GM12878 (cell line): Measurements from ENCODE around the gene PROX2. TPM values are rescaled to one million over a fixed set of nuclear protein-coding genes. Genes with fewer than 3 reads are reported as not detected.

Experiments used
- ATAC-seq: fragments of 200-7000 bp; cut with Tn5 transposase; 3 replicates; pipeline ENCODE4 v1.9.1; 2020; ENCODE audit warnings: mild to moderate bottlenecking, moderate library complexity
- BruUV-seq: library from RNA; stranded (reverse); fragments of 400-500 nt; replicated peaks from 2 replicates; lab custom pipeline; 2021; lab: Mats Ljungman, UMichigan
- CTCF ChIA-PET: fragments of 300-600 bp; sonication (Branson Sonifier 250); formaldehyde crosslinking; extraction: SDS; loops from one replicate; lab custom pipeline; 2021; ENCODE audit warnings: inconsistent platforms; lab: Yijun Ruan, JAX
- POLR2A ChIA-PET: fragments of 350-600 bp; formaldehyde crosslinking; extraction: SDS; loops from one replicate; lab custom pipeline; 2021; ENCODE audit warnings: inconsistent platforms; lab: Charles Lee
- RAD21 ChIA-PET: fragments of 300-600 bp; sonication (Branson Sonifier 250); formaldehyde crosslinking; loops from one replicate; lab custom pipeline; 2023; ENCODE audit warnings: antibody characterized with exemption; ENCODE audit not compliant: unreplicated experiment; lab: Charles Lee
- SMC1A ChIA-PET: fragments of 300-600 bp; sonication (Branson Sonifier 250); formaldehyde crosslinking; loops from one replicate; lab custom pipeline; 2023; ENCODE audit not compliant: unreplicated experiment, uncharacterized antibody; lab: Charles Lee
- DNase-seq: peaks from one replicate; pipeline ENCODE4 v3.0.0-alpha.2; 2011; ENCODE audit warnings: low read depth, low spot score
- FAIRE-seq: peaks from 3 replicates; lab custom pipeline; 2011; peaks lifted over from hg19 to GRCh38; lab: Jason Lieb, UNC
- H2AFZ ChIP-seq: 2 replicates; pipeline ENCODE4 v1.6.0; 2011; ENCODE audit warnings: low read depth, low read length, control low read depth; ENCODE audit not compliant: control insufficient read depth
- H3K27ac ChIP-seq: 2 replicates; pipeline ENCODE4 v1.5.1; 2011; ENCODE audit warnings: control low read depth; ENCODE audit not compliant: control insufficient read depth, insufficient read depth
- H3K27me3 ChIP-seq, 2 experiments: replicated peaks in 1 of 2; 2 replicates each; pipeline versions ENCODE4 v1.6.0 to v1.6.1; 2011; ENCODE audit warnings: low read length in 1 of 2; ENCODE audit not compliant: control insufficient read depth in 2 of 2, insufficient read depth in 2 of 2
- H3K36me3 ChIP-seq, 2 experiments: 2 replicates each; pipeline ENCODE4 v1.5.1; 2011; ENCODE audit warnings: low read length in 1 of 2; ENCODE audit not compliant: control insufficient read depth in 2 of 2, insufficient read depth in 2 of 2
- H3K4me1 ChIP-seq: 2 replicates; pipeline ENCODE4 v1.6.1; 2011; ENCODE audit warnings: mild to moderate bottlenecking, low read length, moderate library complexity, mixed read lengths; ENCODE audit not compliant: control insufficient read depth, insufficient read depth
- H3K4me2 ChIP-seq: 2 replicates; pipeline ENCODE4 v1.6.0; 2011; ENCODE audit warnings: control low read depth; ENCODE audit not compliant: control insufficient read depth, insufficient read depth
- H3K4me3 ChIP-seq: fragments of 200-600 bp; sonication (generic); 2 replicates; pipeline ENCODE4 v1.5.1; 2016
- H3K79me2 ChIP-seq: 2 replicates; pipeline ENCODE4 v1.6.0; 2011; ENCODE audit warnings: low read length; ENCODE audit not compliant: control insufficient read depth, insufficient read depth
- H3K9ac ChIP-seq: 2 replicates; pipeline ENCODE4 v1.8.0; 2011; ENCODE audit warnings: low read length, control low read depth, mixed read lengths; ENCODE audit not compliant: control insufficient read depth, insufficient read depth
- H3K9me3 ChIP-seq: replicated peaks from 3 replicates; pipeline ENCODE4 v1.5.1; 2011; ENCODE audit warnings: mild to moderate bottlenecking, low read length; ENCODE audit not compliant: control insufficient read depth, insufficient read depth
- H4K20me1 ChIP-seq: 2 replicates; pipeline ENCODE4 v1.6.0; 2011; ENCODE audit not compliant: control insufficient read depth, insufficient read depth
- BACH1 ChIP-seq: fragments of 450-650 bp; IDR thresholded peaks from 2 replicates; pipeline ENCODE4 v1.6.1; 2017; ENCODE audit warnings: mild to moderate bottlenecking, borderline replicate concordance
- BHLHE40 ChIP-seq, 2 experiments: fragments of 450-650 bp in 1 of 2; IDR thresholded peaks; 2 replicates each; pipeline ENCODE4 v1.6.1; 2011 to 2017; ENCODE audit warnings: low read depth in 2 of 2, borderline replicate concordance in 1 of 2, improper control_type of control experiment in 1 of 2, low read length in 1 of 2, mild to moderate bottlenecking in 1 of 2
- BMI1 ChIP-seq: fragments of 450-650 bp; IDR thresholded peaks from 2 replicates; pipeline ENCODE4 v1.6.1; 2016; ENCODE audit warnings: mild to moderate bottlenecking, moderate library complexity, borderline replicate concordance
- CHD1 ChIP-seq: IDR thresholded peaks from 2 replicates; pipeline ENCODE4 v1.6.1; 2012; ENCODE audit warnings: low read depth, low read length, improper control_type of control experiment
- NFYA ChIP-seq: IDR thresholded peaks from 2 replicates; pipeline ENCODE4 v1.6.1; 2011; ENCODE audit warnings: low read depth, mild to moderate bottlenecking, low read length, improper control_type of control experiment, borderline replicate concordance
- POLR2A ChIP-seq: IDR thresholded peaks from 2 replicates; pipeline ENCODE4 v1.6.1; 2011; ENCODE audit warnings: low read depth, mild to moderate bottlenecking, low read length
- RUNX3 ChIP-seq: IDR thresholded peaks from 2 replicates; pipeline ENCODE4 v1.6.1; 2012; ENCODE audit warnings: low read length, inconsistent platforms
- TBL1XR1 ChIP-seq: IDR thresholded peaks from 2 replicates; pipeline ENCODE4 v1.6.1; 2012; ENCODE audit warnings: low read depth, low read length, improper control_type of control experiment
- WGBS: methylation state at CpG from one replicate; pipeline ENCODE4 v1.1.6; 2016; ENCODE audit warnings: low lambda C conversion rate; ENCODE audit not compliant: insufficient replicate concordance, insufficient coverage; ENCODE audit errors: missing lambda C conversion rate; 5-methylcytosine and 5-hydroxymethylcytosine counted together
- in situ Hi-C: fragments of 300-500 bp; cut with MboI; formaldehyde crosslinking; loops from 9 replicates; pipeline ENCODE4 v1.14.3; 2018; ENCODE audit warnings: mixed read lengths
- intact Hi-C: fragments of 100-400 bp; cut with micrococcal nuclease; formaldehyde crosslinking; loops from one replicate; pipeline ENCODE4 v1.14.2; 2022; ENCODE audit not compliant: unreplicated experiment
- polyA plus RNA-seq, 11 experiments: library from polyadenylated mRNA; depleted of rRNA in 4 of 11; unstranded in 6 of 11; stranded (reverse) in 5 of 11; fragments of >200 nt; fragmentation: Nextera tagmentation in 4 of 11; fragmentation: Illumina TruSeq in 1 of 11; extraction: Ambion mirVana in 4 of 11; extraction: Trizol in 1 of 11; gene quantifications; 1 replicate in 1 of 11; 2 replicates in 10 of 11; pipeline versions ENCODE4 v1.2.1 to v1.2.3, GENCODE V29; 2011 to 2016; ENCODE audit warnings: inconsistent platforms in 2 of 11, missing spikeins in 2 of 11, low read depth in 1 of 11
- total RNA-seq, 4 experiments: library from RNA; depleted of rRNA in 3 of 4; stranded (reverse); fragments of >200 nt in 3 of 4; fragmentation: Illumina TruSeq in 1 of 4; extraction: Trizol in 1 of 4; gene quantifications; 2 replicates each; pipeline versions ENCODE4 v1.2.1 to v1.2.3, GENCODE V29; 2013 to 2021
- TF ChIP-seq, protein P1 (sequence below): fragments of 450-650 bp; IDR thresholded peaks from 2 replicates; pipeline ENCODE4 v1.6.1; 2017; ENCODE audit warnings: mild to moderate bottlenecking

PROX2 gene
- total and polyA plus RNA-seq, 10 of the 15 experiments (the other 5 are each of a cell fraction or from before 2014, with no cell fraction given): 0.04 to 0.42 (median 0.19) TPM

DNA sequence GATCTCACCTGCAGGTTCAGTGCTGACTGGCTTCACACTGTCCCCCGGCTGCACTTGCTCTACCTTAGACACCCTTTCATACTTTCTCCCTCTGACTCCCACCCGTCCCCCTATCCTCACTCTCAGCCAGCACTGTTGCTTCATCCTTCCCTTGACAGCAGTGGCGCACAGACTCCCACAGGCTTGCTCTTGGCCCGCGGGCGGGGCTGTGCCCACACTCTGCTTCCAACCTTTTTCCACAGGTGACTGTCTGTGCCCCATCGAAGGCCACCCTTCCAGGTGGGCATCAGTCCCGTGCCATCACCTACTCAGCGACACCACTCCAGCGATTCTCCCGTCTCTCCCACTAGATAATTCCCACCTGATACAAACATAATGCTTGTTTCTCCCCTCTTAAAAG, 48.1 kb upstream of the PROX2 start:
- Histone ChIP-seq H4K20me1 (no peaks in the 10 kb centered on the region), H3K27me3 (no peaks in the 10 kb centered on the region), H3K27ac (no peak overlapping the region), H3K4me2 (no peak overlapping the region), H3K9ac (no peak overlapping the region), H3K4me1 (no peaks in the 10 kb centered on the region; the same call in 1 of the 2 replicates), H3K79me2 (no peaks in the 10 kb centered on the region), H3K9me3 (no peaks in the 10 kb centered on the region), H3K36me3 (no peaks in the 10 kb centered on the region), H3K4me3 (no peak overlapping the region), H2AFZ (no peak overlapping the region)
- POLR2A ChIA-PET: interaction anchor here (1.2 kb wide), 1 partner anchor 18 kb away, joined by 3 read pairs; no protein-coding TSS in a partner anchor
- DNase-seq (no peak), FAIRE-seq (no peak), ATAC-seq (no peak)
- in situ Hi-C loops: no loop called here
- intact Hi-C loops: no loop called here
- TF ChIP-seq NFYA: no peak
- no peak for TF ChIP-seq CHD1
- no peak for TF ChIP-seq BACH1
- TF ChIP-seq, protein P1, sequence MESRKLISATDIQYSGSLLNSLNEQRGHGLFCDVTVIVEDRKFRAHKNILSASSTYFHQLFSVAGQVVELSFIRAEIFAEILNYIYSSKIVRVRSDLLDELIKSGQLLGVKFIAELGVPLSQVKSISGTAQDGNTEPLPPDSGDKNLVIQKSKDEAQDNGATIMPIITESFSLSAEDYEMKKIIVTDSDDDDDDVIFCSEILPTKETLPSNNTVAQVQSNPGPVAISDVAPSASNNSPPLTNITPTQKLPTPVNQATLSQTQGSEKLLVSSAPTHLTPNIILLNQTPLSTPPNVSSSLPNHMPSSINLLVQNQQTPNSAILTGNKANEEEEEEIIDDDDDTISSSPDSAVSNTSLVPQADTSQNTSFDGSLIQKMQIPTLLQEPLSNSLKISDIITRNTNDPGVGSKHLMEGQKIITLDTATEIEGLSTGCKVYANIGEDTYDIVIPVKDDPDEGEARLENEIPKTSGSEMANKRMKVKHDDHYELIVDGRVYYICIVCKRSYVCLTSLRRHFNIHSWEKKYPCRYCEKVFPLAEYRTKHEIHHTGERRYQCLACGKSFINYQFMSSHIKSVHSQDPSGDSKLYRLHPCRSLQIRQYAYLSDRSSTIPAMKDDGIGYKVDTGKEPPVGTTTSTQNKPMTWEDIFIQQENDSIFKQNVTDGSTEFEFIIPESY: no peak
- no peak for TF ChIP-seq RUNX3
- no peak for TF ChIP-seq POLR2A
- no peak for TF ChIP-seq BHLHE40 (IDR thresholded peaks at IDR 0.05; ENCODE audit: borderline replicate concordance in 1 of 2, low read depth in 2 of 2, low read length in 1 of 2)
- no peak for TF ChIP-seq BMI1
- TF ChIP-seq TBL1XR1: no peak
- 73% methylated on average over 10 of the region's 11 CpGs for WGBS
- RAD21 ChIA-PET: no interaction called here
- no TSS peak for BruUV-seq
- SMC1A ChIA-PET: no interaction called here
- CTCF ChIA-PET: interaction anchor here (0.8 kb wide), 1 partner anchor 165 kb away, joined by 3 read pairs; no protein-coding TSS in a partner anchor
